Lung microvascular endothelial cell (primary cell): Measurements from ENCODE around the gene ATIC. TPM values are rescaled to one million over a fixed set of nuclear protein-coding genes. Genes with fewer than 3 reads are reported as not detected.
A peak's percentile ranks its signal among the peaks of the same experiment; 100 is the strongest.
"Not testable (repeated sequence)": the region's sequence is repeated elsewhere in the genome, so short reads cannot be mapped to it uniquely, and the experiment has no call there.

Experiments used
- DNase-seq, 2 donors: peaks; one replicate each; pipeline versions ENCODE4 v3.0.0 to v3.0.0-alpha.2; 2010; ENCODE audit warnings: low read depth in 2 of 2
- total RNA-seq: library from RNA; depleted of rRNA; stranded (reverse); fragments of >200 nt; gene quantifications from 2 replicates; pipeline ENCODE4 v1.2.1, GENCODE V29; 2014

Gene ATIC
- total RNA-seq, 1 donor from 2014 or later, result 16.3 TPM

DNA sequence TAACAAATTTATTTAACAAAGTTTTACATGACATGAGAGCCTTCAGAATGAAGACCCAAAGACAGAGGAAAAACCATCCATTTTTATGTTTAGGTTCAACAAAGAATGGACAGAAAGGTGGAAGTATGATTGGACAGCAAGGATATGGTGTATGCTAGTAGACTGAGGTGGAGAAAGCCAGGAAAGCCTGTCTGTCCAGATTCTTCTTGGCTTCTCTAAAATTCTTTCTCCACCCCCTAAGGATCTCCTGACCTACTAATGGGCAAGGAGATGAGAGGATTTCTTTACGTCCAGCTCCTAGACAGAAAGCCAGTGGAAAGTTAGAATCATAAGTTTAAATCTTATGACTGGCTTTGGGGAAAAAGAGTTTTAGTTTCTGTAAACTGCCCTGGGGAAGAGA is 3.0 kb downstream of the ATIC start:
- no peak for DNase-seq

DNA sequence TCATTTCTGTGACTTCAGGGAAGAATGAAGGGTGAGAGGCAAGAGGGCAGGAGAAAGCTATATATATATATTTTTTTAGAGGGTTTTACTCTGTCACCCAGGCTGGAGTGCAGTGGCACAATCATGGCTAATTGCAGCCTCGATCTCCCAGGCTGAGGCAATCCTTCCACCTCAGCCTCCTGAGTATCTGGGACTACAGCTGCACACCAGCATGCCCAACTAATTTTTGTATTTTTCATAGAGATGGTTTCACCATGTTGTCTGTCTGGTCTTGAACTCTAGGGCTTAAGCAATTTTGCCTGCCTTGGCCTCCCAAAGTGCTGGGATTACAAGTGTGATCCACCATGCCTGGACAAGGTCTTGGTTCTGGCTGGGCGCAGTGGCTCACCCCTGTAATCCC is 3.4 kb downstream of the ATIC start:
- no peak for DNase-seq

DNA sequence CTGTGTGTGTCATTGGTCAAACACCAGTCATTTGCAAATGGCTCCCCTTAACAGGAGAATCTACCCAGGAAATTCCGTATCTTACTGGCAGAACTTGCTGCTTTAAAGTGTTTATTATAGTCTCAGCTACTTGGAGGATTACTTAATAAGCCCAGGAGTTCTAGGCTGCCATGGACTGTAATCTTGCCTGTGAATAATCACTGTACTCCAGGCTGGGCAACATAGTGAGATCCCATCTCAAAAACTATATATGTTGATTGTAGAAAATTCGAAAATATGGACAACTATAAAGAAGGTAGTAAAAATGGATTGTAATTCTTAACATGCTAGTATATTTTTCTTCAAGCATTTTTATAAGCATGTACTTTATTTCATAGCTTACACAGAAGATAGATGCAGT is 4.5 kb downstream of the ATIC start:
- DNase-seq, result peak in 1 of 2 donors; percentile 24

DNA sequence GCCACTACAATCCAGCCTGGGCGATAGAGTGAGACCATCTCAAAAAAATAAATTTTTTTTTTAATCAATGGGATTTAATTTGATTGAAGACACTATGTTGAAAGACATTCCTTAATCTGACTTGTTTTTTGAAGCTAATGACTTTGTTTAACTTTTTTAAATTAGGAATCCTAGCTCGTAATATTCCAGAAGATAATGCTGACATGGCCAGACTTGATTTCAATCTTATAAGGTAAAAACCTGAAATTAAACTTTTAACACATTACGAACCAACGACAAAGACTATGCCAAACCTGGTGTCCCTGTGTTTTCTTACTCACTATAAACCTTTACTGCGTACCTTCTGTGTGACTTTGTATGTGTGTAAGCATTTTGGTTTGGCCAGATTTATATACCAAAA is 7.6 kb downstream of the ATIC start:
- DNase-seq, result no peak

DNA sequence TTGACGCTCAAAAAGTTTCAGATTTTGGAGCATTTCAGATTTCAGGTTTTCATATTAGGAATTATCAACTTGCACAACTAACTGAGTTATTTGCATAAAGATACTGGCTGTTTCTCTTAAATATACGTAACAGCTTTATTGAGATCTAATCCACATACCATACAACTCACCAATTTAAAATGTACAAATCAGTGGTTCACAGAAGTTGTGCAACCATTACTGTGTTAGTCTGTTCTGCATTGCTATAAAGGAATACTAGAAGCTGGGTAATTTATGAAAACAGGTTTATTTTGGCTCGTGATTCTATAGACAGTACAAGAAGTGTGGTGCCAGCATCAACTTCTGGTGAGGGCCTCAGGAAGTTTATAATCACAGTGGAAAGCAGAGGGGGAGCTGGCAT is 8.2 kb downstream of the ATIC start:
- DNase-seq, result peak in 1 of 2 donors; percentile 58

DNA sequence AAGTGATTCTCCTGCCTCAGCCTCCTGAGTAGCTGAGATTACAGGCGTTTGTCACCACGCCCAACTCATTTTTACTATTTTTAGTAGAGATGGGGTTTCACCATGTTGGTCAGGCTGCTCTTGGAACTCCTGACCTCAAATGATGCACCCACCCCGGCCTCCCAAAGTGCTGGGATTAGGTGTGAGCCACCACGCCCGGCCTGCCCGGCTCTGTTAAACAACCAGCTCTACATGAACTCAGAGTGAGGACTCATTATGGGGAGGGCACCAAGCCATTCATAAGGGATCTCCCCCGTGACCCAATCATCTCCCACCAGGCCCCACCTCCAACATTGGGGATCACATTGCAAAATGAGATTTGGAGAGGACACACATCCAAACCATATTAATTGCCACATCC is 8.8 kb downstream of the ATIC start:
- DNase-seq, result no peak

DNA sequence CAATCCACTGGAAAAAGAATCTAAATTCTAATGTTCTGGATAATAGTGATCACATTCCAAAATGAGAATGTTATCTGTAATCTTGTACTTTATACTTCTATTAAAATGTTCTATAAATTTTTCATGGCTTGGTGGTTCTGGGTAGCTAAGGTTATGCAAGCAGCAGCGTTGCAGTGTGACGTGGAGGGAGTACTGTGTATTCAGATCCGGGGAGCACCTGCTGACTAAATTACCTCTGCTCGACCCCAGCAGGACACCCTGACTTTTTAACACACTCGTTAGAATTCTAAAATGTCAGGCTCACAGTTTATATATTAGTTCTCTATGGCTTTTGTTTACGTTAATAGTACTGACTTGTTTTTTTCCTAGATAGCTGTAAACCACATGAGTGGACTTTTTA is 13.0 kb downstream of the ATIC start:
- DNase-seq, result no peak

DNA sequence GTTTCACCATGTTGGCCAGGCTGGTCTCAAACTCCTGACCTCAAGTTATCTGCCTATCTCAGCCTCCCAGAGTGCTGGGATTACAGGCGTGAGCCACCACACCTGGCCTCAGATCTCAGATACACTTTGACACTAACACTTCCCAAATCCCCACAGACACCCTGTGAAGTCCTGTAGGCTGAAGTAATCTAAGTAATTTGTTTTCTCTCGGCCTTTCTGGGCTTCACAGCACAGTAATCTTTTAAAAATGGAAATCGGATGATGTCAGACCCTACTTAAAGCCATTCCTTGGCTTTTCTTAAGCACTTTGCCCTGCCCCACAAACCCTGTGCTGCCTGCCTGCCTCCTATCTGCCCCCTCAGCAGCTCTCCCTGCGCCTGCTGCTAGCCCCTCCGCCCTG is 16.2 kb downstream of the ATIC start:
- no peak for DNase-seq

DNA sequence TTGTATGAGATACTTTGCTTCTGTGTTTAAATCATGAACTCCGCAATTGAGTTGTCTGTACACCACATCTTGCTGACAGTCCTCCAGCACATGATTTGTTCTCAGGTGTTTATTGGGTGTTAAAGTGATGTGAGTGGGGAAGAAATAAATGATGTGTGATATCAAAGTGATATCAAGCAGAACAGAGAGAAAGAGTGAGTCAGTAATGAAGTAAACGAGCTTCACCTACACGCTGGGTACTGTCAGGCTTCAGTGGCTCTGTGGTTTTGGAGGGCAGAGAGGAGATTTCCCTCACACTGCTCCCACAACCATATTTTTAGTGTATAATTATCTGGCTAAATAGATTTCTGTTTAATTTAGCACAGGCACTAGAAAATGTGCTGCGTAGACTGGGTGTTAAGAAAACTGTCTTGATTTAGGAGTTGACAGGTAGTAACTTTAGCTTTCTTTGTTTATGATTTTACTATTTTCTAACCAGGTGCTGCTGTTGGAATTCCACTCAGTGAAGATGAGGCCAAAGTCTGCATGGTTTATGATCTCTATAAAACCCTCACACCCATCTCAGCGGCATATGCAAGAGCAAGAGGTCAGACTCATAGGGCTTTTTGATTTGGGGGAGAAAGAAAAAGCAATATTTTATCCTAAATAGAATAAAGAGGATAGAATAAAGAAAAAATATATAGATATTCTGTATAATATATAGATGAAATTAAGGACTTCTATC is 21.2 kb downstream of the ATIC start:
- no peak for DNase-seq

DNA sequence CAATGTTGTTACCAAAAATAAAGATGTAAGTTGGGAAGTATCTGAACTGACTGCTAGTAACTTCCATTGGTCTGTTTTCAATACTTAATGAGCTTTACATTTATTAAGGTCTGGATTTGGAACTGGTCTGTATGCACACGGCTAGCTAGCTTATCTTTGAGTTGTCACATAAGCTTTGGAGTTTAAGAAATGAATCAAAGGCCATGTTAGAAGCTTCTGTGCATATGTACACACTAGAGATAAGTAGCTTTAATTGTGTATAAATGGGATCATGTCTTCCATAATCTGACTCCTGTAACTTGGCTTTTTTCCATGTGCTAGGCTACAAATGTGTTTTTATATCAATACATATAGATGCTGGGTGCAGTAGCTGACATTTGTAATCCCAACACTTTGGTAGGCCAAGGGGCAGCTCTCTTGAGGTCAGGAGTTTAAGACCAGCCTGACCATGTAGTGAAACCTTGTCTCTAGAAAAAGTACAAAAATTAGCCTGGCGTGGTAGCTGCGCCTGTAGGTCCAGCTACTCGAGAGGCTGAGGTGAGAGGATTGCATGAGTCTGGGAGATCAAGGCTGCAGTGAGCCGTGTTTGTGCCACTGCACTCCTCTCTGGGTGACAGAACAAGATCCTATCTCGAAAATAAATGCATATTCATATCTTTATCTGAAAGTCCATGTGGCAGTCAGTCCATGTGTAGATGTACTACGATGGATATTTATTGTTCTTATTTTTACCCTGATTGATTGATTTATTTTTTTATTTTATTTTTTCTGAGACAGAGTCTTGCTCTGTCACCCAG is 27.2 kb downstream of the ATIC start:
- no peak for DNase-seq

DNA sequence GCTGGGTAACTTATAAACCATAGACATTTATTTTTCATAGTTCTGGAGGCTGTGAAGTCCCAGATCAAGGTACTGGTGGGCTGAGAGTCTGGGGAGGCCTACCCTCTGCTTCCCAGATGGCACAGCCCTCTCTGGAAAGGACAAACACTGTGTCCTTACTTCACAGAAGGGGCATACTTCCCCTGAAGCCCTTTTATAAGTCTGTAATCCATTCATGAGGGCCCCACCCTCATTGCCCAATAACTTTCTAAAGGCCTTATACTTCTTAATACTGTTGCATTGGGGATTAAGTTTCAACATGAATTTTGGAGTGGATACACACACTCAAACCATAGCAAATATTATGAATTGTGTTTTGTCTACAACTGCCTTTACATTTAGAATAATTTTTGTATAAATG is 36.0 kb downstream of the ATIC start:
- DNase-seq, result no peak

DNA sequence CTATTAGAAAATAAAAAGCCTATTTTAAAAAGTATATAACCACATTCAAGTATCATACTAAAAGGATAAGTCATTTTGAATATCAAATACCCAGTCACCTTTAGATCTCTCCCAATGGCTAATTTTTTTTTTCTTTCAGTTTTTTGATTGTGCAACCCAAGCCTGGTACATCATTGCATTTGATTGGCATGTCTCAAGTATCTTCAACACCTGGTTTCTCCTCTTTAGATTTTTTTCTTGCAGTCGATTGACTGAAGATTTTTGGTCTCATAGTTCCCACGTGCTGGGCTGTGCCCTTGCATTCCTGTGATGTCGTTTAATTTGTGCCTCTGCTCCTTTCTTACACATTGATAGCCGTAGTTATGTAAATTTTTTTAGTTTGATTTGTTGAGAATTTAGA is 40.7 kb downstream of the ATIC start:
- no peak for DNase-seq

DNA sequence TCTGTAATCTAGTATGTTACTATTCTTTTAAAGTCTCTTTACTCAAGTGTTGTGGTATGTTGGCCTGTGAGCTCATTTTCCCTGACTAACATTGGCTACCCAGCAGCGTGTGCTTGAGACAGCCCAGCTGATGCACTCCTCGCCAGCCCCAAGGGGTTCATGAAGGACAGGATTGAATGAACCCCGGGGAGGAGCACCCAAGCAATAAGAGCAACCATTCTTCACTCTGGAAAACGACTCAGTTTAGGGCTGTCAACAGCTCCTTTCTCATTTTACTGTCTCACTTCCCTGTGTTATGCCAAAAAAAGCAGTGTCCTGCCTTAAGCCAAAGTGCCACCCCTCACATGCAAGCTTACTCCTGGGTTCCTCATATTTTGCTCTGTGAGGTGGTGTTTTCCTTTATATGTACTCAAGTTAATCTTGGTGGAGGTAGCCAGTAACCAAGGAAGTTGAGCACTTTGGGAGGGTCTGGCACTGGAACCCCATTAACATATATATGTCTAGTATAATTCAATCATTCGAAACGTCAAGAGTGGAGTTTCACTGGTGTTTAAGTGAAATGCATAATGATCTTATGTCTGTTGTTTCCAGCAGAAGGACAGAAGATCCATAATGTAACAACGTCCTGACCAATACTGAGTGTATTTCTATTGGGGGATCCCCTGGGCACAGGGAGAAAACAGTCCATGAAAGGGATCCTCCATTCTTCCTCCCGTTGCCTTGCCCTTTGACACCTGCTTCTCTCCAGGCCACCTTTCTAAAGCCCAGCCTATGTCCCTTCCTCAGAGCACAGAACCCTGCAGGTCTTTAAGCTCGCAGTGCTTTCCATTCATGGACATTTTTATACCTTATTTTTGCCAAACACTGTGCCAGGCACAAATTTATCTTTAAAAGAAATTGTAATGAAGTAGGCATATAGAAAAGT is 43.2 kb downstream of the ATIC start:
- DNase-seq, result no peak

DNA sequence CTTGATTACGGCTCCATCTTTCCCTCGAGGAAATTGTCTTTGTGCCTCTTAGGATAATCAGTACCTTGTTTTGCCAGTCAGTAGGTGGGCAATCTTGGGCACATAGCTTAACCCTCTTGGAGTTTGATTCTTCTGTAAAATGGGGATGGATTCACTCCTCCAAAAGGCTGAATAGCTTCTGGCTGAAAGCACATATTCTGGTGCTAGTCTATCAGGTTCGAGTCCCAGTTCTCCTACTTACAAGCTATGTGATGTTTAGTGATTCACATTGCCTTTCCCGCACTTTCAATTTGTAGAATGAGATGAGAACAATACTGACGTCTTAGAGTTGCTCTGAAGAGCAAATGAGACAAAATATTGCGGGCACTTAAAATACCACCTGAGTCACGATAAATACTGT is 43.9 kb downstream of the ATIC start:
- no peak for DNase-seq

DNA sequence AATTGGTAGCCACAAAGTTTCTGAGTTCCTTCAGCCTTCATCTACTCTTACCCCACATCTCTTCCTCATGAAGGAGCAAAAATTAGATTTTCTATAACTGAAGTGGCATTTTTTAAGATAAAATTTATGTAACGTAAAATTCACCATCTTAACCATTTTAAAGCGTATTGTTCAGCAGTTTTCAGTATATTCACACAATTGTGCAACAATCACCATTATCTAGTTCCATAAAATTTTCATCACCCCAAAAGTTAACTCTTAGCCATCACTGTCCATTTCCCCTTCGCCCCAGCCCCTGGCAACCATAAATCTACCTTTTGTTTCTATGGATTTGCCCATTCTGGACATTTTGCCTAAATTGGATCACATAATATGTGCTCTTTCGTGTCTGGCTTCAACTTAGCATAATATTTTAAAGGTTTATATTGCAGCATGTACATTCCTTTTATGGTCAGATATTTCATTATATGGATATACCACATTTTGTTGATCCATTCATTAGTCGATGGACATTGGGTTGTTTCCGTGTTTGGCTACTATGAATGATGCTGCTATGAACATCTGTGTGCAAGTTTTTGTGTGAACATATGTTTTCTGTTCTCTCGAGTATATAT is 44.6 kb downstream of the ATIC start:
- DNase-seq, result no peak

DNA sequence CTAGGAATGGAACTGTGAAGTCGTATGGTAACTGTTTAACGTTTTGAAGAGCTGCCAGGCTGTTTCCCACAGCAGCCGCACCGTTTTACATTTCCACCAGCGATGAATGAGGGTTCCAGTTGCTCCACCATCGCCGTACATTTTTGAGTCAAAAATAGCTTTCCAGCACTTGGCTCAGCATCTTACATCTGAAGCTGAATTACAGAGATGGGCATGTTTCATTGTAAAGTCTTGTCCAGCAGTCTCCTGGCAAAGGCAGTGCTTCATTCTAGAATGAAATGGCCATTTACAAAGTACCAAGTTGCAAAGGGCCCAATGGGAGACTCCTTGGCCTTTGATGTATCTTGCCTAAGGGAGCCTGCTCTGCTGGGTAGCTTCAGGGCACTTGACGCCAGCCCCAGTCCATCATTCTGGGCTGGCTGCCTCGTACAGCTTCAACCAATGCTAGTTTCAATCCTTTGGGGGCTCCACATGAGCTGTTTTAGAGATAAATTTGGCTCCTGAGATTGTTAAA is 45.1 kb downstream of the ATIC start:
- no peak for DNase-seq

DNA sequence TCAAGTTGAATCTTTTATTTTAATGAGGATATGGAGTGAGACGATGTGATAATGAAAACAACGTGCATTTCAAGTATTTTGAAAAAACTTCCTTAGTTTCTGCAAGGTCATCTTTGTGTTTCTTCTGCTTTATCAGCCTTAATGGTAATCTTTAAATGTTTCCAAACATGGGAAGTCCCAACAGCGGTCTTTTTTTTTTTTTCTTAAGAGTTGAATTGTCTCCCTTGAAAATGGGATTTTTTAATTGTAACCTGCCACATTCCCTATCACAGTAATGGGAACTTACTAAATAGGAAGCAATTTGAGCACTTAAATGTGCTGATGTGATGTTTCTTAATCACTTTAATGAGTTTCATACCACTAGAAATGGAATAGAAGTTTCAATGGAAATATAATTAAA is 45.8 kb downstream of the ATIC start:
- DNase-seq, result no peak

DNA sequence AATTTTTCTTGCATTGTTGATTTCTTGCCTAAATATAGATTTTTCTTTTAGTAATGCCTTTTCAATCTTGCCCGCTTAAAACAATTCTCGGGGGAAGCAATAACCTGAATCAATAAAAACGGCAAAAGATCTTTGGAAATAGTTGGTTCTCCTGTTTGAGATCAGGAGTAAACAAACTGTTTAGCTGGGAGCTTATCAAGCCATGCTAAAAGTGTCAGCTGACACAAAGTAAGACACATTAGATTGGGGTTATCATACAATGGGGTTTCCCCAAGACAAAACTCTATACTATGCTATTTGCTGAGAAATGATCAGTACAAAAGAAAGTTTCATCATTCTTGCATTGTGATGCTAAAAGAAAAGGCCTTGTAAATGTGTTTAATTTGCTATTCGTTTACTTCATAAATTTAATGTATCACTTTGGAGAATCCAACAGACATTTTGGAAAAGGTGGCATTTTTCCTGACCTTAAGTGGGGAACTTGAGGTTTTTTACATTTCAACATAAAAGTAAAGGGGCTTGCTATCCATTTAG is 46.5 kb downstream of the ATIC start:
- DNase-seq, result no peak

DNA sequence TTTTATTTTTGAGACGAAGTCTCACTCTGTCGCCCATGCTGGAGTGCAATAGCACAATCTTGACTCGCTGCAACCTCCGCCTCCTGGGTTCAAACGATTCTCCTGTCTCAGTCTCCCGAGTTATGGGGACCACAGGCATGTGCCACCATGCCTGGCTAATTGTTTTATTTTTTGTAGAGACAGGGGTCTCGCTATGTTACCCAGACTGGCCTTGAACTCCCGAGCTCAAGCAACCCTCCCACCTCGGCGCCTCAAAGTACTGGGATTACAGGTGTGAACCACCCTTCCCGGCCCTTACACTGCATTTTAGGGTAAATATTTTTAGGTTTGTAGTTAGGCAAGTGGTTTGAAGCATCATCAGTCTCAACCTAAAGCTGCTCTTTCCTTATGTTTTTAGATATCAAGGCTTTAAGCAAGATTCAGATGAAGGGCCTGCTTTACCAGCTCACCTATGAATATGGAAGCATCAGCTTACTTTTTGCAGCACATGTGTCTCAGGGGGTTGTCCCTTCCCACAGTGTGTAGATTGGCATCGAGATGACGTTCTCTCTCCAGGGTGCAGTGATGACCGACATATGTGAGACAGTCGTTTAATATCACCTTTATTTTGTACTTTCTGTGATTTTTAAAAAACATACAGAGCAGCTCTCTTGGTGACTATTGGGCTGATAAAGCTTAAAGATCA is 47.2 kb downstream of the ATIC start:
- no peak for DNase-seq

DNA sequence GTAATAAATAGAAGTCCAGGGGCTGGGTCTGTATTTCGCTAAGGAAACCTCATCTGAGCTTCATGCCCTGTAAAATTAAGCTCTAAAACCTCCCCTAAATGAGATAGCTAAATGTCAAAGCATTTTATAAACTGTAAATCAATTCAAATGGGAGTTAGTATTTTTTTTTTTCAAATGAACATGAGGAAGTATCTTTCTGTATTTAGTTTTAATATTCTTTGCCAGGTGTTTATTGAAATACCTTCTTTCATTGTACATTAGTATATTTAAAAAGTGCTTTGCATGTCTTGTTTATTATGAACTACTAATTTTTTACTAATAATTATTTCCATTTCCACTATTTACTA is 47.7 kb downstream of the ATIC start:
- no peak for DNase-seq

DNA sequence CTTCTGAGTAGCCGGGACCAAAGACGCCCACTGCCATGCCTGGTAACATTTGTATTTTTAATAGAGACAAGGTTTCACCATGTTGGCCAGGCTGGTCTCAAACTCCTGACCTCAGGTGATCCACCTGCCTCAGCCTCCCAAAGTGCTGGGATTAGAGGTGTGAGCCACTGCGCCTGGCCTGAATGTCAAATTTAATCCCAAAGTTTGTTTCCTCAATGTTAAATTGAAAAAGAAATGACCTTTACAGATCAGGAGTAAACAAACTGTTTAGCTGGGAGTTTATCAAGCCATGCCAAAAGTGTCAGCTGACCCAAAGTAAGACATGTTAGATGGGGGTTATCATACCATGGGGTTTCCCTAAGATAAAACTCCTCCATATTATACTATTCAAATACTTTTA is 48.2 kb downstream of the ATIC start:
- DNase-seq, result not testable (repeated sequence)
